ENCODE data around the gene DDX60. TPM values are rescaled to one million over a fixed set of nuclear protein-coding genes. Genes with fewer than 3 reads are reported as not detected.

DDX60 gene
- 9.1 and 12.2 TPM in 2 replicates for total RNA-seq (2021)
- percentile 56 among the genes with signal in this experiment for Bru-seq, nascent RNA
- percentile 60 among the genes with signal in this experiment for BruChase-seq, experiment 1, labeled RNA remaining after a 2-hour chase
- percentile 55 among the genes with signal in this experiment for BruChase-seq, experiment 2, labeled RNA remaining after a 6-hour chase
- long read RNA-seq, full-length matches to known transcripts: 2 of 5 reads
- long read RNA-seq, partial matches to known transcripts: 3 of 5 reads
- long read RNA-seq, other reads (novel, unspliced or antisense): 0 of 5 reads

GRCh38 chr4:168318266-168318895, at the start of gene DDX60:
Gene DDX60, minus strand, starts transcription at chr4:168318752. Its CDS starts 7,493 bp downstream, at chr4:168311259.
- TSS peak; percentile 64 for BruUV-seq (replicated peaks)
- ChIA-PET CTCF (no interaction called here), POLR2A (ENCODE audit: unreplicated experiment) (interaction anchor here (0.6 kb wide), 1 partner anchor 156 kb away, joined by 4 read pairs; no protein-coding TSS in a partner anchor)

GRCh38 chr4:168367065-168367464, 48.5 kb upstream of the DDX60 start:
- CTCF ChIA-PET: no interaction called here

More at GRCh38 chr4:168318266-168318895, at the start of gene DDX60:
- peak within 1 kb of the TSS; percentile 79 for H3K4me2 ChIP-seq
- no peaks in the 10 kb centered on the region for H3K9me3 ChIP-seq (ENCODE audit: insufficient read depth, low read depth)
- H2AFZ ChIP-seq: peak within 1 kb of the TSS; percentile 98
- H3K27me3 ChIP-seq (ENCODE audit: insufficient read depth, low read depth): no peaks in the 10 kb centered on the region
- H3K9me2 ChIP-seq (ENCODE audit: insufficient read depth): no peaks in the 10 kb centered on the region
- DNase-seq: peak; percentile 47 to 70
- intact Hi-C loops (cut with micrococcal nuclease; ENCODE audit: unreplicated experiment): loop anchor here (1.0 to 5.0 kb wide), 2 partner anchors 100 to 159 kb away; no protein-coding TSS in a partner anchor
- H4K20me1 ChIP-seq (ENCODE audit: insufficient read depth): no peaks in the 10 kb centered on the region
- H3K4me1 ChIP-seq (replicated peaks; ENCODE audit: insufficient read depth): peaks cover 11% of the 10 kb centered on the region; the same call in 1 of the 2 replicates
- H3K27ac ChIP-seq: peak within 1 kb of the TSS; percentile 73
- TF ChIP-seq EZH2 (IDR thresholded peaks at IDR 0.05; ENCODE audit: low read depth) (no peak), CTCF (conservative IDR thresholded peaks at IDR 0.05) (no peak)
- H3K79me2 ChIP-seq (ENCODE audit: low read depth): no peaks in the 10 kb centered on the region
- no peaks in the 10 kb centered on the region for H3F3A ChIP-seq (ENCODE audit: insufficient read depth, low read depth)
- H3K4me3 ChIP-seq: peak within 1 kb of the TSS; percentile 95
- no peaks in the 10 kb centered on the region for H3K36me3 ChIP-seq (ENCODE audit: low read depth)

DNA sequence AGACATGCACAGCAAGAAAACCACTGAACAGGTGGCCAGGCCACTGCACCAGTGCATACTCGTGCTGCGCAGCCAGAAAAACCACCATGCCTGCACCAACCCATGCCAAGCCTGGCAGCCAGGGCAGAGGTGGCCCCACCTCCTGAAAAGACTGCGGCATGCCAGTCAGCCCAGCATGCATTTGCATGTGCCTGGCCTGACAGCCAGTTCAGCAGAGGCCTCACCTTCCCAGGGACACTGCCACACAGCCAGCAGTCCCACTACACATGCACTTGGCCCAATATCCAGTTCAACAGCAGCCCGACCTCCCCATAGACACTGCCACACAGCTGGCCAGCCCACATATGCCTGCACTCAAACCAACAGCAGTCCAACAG, 43.5 kb upstream of the DDX60 start:
- H4K20me1 ChIP-seq (ENCODE audit: insufficient read depth): no peaks in the 10 kb centered on the region
- H3K9me3 ChIP-seq (ENCODE audit: insufficient read depth, low read depth): no peaks in the 10 kb centered on the region
- no peak overlapping the region for H3K4me2 ChIP-seq
- BruUV-seq (replicated peaks): no TSS peak
- H2AFZ ChIP-seq: no peak overlapping the region
- ChIA-PET CTCF (no interaction called here), POLR2A (ENCODE audit: unreplicated experiment) (no interaction called here)
- no peaks in the 10 kb centered on the region for H3K27me3 ChIP-seq (ENCODE audit: insufficient read depth, low read depth)
- H3K9me2 ChIP-seq (ENCODE audit: insufficient read depth): no peaks in the 10 kb centered on the region
- H3F3A ChIP-seq (ENCODE audit: insufficient read depth, low read depth): no peaks in the 10 kb centered on the region
- H3K79me2 ChIP-seq (ENCODE audit: low read depth): no peaks in the 10 kb centered on the region
- no peak for TF ChIP-seq EZH2 (IDR thresholded peaks at IDR 0.05; ENCODE audit: low read depth)
- no peak for TF ChIP-seq CTCF (conservative IDR thresholded peaks at IDR 0.05)
- no peaks in the 10 kb centered on the region for H3K36me3 ChIP-seq (ENCODE audit: low read depth)
- DNase-seq: no peak
- no peak overlapping the region for H3K4me3 ChIP-seq
- intact Hi-C loops (cut with micrococcal nuclease; ENCODE audit: unreplicated experiment): no loop called here
- no peak overlapping the region for H3K27ac ChIP-seq
- no peaks in the 10 kb centered on the region for H3K4me1 ChIP-seq (replicated peaks; ENCODE audit: insufficient read depth)

More at GRCh38 chr4:168367065-168367464, 48.5 kb upstream of the DDX60 start:
- no peaks in the 10 kb centered on the region for H3F3A ChIP-seq (ENCODE audit: insufficient read depth, low read depth)
- POLR2A ChIA-PET (ENCODE audit: unreplicated experiment): no interaction called here
- intact Hi-C loops (cut with micrococcal nuclease; ENCODE audit: unreplicated experiment): no loop called here
- TF ChIP-seq CTCF (conservative IDR thresholded peaks at IDR 0.05) (no peak), EZH2 (IDR thresholded peaks at IDR 0.05; ENCODE audit: low read depth) (no peak)
- no peaks in the 10 kb centered on the region for H3K27me3 ChIP-seq (ENCODE audit: insufficient read depth, low read depth)
- H4K20me1 ChIP-seq (ENCODE audit: insufficient read depth): no peaks in the 10 kb centered on the region
- no TSS peak for BruUV-seq (replicated peaks)
- DNase-seq: no peak
- no peak overlapping the region for H3K4me2 ChIP-seq
- H3K4me1 ChIP-seq (replicated peaks; ENCODE audit: insufficient read depth): no peaks in the 10 kb centered on the region
- H3K36me3 ChIP-seq (ENCODE audit: low read depth): no peaks in the 10 kb centered on the region
- no peak overlapping the region for H3K4me3 ChIP-seq
- H3K27ac ChIP-seq: no peak overlapping the region
- H3K79me2 ChIP-seq (ENCODE audit: low read depth): no peaks in the 10 kb centered on the region
- H2AFZ ChIP-seq: no peak overlapping the region
- no peaks in the 10 kb centered on the region for H3K9me3 ChIP-seq (ENCODE audit: insufficient read depth, low read depth)
- no peaks in the 10 kb centered on the region for H3K9me2 ChIP-seq (ENCODE audit: insufficient read depth)

Measured in PC-9 (cell line).